GM12892 (cell line): Measurements from ENCODE around the gene DDTL.

ENCODE experiments used
- POLR2A ChIP-seq: IDR thresholded peaks from 2 replicates; pipeline ENCODE4 v1.6.1; 2011; ENCODE audit warnings: low read depth, low read length, control low read depth
- TAF1 ChIP-seq: IDR thresholded peaks from 2 replicates; pipeline ENCODE4 v1.6.1; 2011; ENCODE audit warnings: low read depth, mild to moderate bottlenecking, control low read depth, low read length, borderline replicate concordance

DNA sequence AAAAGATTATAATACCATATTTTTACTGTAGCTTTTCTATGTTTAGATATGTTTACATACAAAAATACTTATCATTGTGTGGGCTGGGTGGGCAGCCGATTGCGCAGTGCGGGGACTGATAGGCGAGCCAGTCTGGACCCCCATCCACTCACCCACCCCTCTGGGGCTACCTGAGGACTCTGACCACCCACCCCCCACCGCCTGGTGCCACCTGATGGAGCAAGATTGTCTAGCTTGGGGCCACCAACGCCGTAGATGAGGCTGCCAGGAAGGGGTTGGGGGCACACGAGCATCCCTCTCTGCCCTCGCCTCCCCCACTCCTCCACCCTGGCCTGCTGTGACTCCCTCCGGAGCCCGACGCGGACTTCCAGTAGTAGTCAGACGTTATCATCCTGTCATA lies 40.1 kb upstream of the DDTL start:
- TF ChIP-seq TAF1 (no peak), POLR2A (no peak)
